Measurements from ENCODE around the gene GOLT1A. TPM values are rescaled to one million over a fixed set of nuclear protein-coding genes. Genes with fewer than 3 reads are reported as not detected.

GOLT1A gene
- total RNA-seq, 6 donors from 2014 or later, result 7.5 to 18.5 (median 10.1) TPM; not detected in 1

DNA sequence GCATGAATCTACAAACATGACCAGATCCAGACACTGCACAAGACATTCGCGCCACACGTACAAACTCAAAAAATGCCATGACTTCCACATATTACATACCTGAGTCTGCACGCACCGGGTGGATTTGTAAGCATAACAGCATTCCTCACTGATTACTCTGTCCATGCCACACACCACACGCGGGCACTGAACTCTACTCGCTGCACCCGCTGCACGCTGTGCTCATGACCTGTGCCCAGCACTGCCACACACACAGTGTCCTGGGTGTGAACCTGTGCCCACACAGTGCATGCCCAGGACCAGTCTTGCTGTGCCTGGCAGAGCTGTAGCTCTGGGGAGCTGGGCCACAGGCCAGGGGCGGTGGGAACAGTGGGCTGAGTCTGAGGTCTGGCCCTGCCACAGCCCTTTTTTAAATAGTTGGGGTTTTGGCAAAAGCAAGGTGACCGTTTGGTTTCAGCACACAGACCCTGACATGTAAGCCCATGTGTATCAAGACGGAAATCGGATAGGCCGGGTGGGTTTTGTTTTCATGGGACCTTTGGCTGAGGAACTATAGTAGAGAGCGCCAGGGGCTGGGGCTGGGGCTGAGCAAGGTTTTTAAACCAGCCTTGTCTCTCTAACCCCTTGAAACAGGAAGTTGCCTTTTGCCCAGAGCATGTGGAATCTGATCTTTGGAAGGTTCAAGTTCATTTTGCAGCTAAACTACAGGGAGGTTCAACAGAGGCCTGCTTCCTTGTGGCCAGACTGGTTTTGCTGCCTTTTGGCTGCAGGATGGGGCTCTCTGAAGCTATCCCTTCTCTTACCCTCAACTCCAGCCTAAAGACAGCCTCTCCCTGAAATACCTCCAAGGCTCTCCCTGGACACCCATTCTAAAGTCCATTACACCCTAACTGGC is 12.3 kb upstream of the GOLT1A start:
- no peaks in the 10 kb centered on the region for H3K4me1 ChIP-seq
- ATAC-seq (ENCODE audit: low FRiP score in 2 of 2) (no peak), DNase-seq (peak in 1 of 2 donors; percentile 60)
- peaks cover 0 to 5% (median 0%) of the 10 kb centered on the region in 4 donors for H3K36me3 ChIP-seq
- H3K27me3 ChIP-seq, result no peaks in the 10 kb centered on the region
- 78 to 89% methylated on average over 12 to 16 of the region's 16 CpGs for WGBS, 2 donors
- no peak overlapping the region for H3K4me3 ChIP-seq
- TF ChIP-seq POLR2AphosphoS5 (IDR thresholded peaks at IDR 0.05) (no peak), POLR2A (IDR thresholded peaks at IDR 0.05) (no peak), EP300 (IDR thresholded peaks at IDR 0.05) (no peak)
- TF ChIP-seq, protein P1, sequence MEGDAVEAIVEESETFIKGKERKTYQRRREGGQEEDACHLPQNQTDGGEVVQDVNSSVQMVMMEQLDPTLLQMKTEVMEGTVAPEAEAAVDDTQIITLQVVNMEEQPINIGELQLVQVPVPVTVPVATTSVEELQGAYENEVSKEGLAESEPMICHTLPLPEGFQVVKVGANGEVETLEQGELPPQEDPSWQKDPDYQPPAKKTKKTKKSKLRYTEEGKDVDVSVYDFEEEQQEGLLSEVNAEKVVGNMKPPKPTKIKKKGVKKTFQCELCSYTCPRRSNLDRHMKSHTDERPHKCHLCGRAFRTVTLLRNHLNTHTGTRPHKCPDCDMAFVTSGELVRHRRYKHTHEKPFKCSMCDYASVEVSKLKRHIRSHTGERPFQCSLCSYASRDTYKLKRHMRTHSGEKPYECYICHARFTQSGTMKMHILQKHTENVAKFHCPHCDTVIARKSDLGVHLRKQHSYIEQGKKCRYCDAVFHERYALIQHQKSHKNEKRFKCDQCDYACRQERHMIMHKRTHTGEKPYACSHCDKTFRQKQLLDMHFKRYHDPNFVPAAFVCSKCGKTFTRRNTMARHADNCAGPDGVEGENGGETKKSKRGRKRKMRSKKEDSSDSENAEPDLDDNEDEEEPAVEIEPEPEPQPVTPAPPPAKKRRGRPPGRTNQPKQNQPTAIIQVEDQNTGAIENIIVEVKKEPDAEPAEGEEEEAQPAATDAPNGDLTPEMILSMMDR (IDR thresholded peaks at IDR 0.05), result no peak
- no peaks in the 10 kb centered on the region for H3K9me3 ChIP-seq
- H3K27ac ChIP-seq, result no peak overlapping the region

DNA sequence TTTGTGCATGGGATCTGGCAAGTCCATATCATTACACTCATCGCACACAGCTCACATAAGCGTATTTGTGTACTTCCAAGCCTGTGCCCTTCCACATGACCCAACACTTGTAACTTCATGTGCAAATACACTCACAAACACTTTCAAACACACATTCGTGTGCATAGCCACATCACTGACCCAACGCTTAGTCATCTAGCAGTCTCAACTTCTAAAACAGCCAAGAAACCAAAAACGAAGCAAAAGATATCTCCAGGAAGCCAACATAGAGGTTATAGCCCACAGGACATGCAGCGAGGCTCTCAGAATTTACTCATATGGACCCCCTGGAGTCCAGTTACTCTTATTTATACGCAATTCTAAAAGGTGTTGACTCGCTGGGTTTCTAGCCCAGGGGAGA is 10.9 kb upstream of the GOLT1A start:
- no peaks in the 10 kb centered on the region for H3K27me3 ChIP-seq
- no peak overlapping the region for H3K27ac ChIP-seq
- 79 to 84% methylated on average over 8 of the region's 8 CpGs for WGBS, 2 donors
- H3K36me3 ChIP-seq, result peaks cover 0 to 5% (median 0%) of the 10 kb centered on the region in 4 donors
- DNase-seq (no peak), ATAC-seq (ENCODE audit: low FRiP score in 2 of 2) (no peak)
- TF ChIP-seq, protein P1 (IDR thresholded peaks at IDR 0.05), result no peak
- TF ChIP-seq EP300 (IDR thresholded peaks at IDR 0.05) (no peak), POLR2A (IDR thresholded peaks at IDR 0.05) (no peak), POLR2AphosphoS5 (IDR thresholded peaks at IDR 0.05) (no peak)
- no peaks in the 10 kb centered on the region for H3K4me1 ChIP-seq
- no peak overlapping the region for H3K4me3 ChIP-seq
- no peaks in the 10 kb centered on the region for H3K9me3 ChIP-seq

DNA sequence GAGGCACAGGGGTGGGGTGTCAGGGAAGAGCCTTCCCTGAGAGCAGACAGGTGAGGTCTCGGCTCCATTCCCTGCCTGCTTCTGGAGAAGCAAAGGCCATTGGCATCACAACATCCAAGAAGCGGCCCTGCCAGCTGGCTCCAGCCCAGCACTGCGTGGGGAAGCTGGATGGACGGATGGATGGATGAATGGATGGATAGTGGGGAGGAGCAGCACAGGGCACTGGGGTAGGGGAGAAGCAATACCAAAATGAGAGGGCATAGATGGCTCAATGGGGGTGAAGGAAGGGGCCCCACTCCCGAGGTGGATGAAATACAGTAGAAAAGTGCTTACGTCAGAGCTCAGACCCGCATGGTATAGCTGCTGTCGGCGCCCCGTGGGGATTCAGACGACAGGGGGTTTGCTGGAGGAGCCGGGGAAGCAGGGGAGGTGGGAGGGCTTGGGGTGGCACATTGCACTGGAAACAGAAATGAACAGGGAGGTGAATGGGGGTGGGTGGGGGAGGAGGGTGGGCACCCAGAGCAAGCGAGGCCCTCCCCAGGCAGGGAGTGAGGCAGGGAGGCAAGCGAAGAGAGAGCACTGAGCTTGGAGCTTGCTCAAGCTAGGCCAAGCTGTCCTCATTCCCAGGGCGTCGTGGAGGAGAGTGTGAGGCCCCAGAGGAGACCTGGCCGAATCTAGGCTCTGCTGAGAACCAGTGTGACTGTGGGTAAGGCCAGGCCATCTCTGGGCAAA is 9.5 kb upstream of the GOLT1A start:
- DNase-seq, result peak in 1 of 2 donors; percentile 40
- Histone ChIP-seq H3K27me3 (no peaks in the 10 kb centered on the region), H3K4me1 (no peaks in the 10 kb centered on the region), H3K36me3 (peaks cover 0 to under 1% (median 0%) of the 10 kb centered on the region in 4 donors), H3K4me3 (no peak overlapping the region), H3K9me3 (no peaks in the 10 kb centered on the region), H3K27ac (no peak overlapping the region)
- no peak for ATAC-seq (ENCODE audit: low FRiP score in 2 of 2)
- 86 to 90% methylated on average over 17 of the region's 17 CpGs for WGBS, 2 donors
- no peak for TF ChIP-seq POLR2A (IDR thresholded peaks at IDR 0.05)
- TF ChIP-seq EP300 (IDR thresholded peaks at IDR 0.05), result no peak
- TF ChIP-seq, protein P1 (IDR thresholded peaks at IDR 0.05), result no peak
- TF ChIP-seq POLR2AphosphoS5 (IDR thresholded peaks at IDR 0.05), result no peak

DNA sequence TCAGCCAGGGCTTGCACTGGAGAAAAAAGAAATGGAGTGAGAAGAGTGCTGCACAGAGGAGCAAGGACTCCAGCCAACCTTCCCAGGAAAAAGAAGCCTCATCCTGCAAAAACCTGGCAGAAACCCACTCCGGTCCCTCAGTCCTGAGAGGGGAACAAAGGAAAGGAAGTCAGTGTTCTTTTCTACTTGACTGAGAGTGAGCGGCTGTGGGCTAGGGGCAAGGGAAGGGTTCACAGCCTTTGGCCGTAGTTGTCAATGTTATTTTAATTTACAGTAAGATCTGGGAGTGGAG is 8.9 kb upstream of the GOLT1A start:
- H3K36me3 ChIP-seq, result no peaks in the 10 kb centered on the region

More for the DNA sequence above, 8.9 kb upstream of the GOLT1A start:
- no peak overlapping the region for H3K27ac ChIP-seq
- no peak for DNase-seq
- H3K4me1 ChIP-seq, result no peaks in the 10 kb centered on the region
- no peak overlapping the region for H3K4me3 ChIP-seq
- no peaks in the 10 kb centered on the region for H3K9me3 ChIP-seq
- no peak for TF ChIP-seq EP300 (IDR thresholded peaks at IDR 0.05)
- TF ChIP-seq, protein P1 (IDR thresholded peaks at IDR 0.05), result no peak
- TF ChIP-seq POLR2AphosphoS5 (IDR thresholded peaks at IDR 0.05), result no peak
- TF ChIP-seq POLR2A (IDR thresholded peaks at IDR 0.05), result no peak
- ATAC-seq (ENCODE audit: low FRiP score in 2 of 2), result no peak
- 80 to 87% methylated on average over 3 of the region's 3 CpGs for WGBS, 2 donors
- H3K27me3 ChIP-seq, result no peaks in the 10 kb centered on the region
